ENCODE measurements around the gene USP51.
"Not testable (repeated sequence)": the region's sequence is repeated elsewhere in the genome, so short reads cannot be mapped to it uniquely, and the experiment has no call there.

Gene USP51

GRCh38 chrX:55508410-55509152, 18.9 kb upstream of the USP51 start:
- not testable (repeated sequence) for H3K27me3 ChIP-seq; H3K9me3 ChIP-seq; H3K4me3 ChIP-seq (ENCODE audit: low read depth in 1 of 2, low read length in 1 of 2); H3K36me3 ChIP-seq; H3K27ac ChIP-seq; H3K4me1 ChIP-seq (ENCODE audit: control insufficient read depth in 1 of 2, insufficient read depth in 1 of 2, low read depth in 1 of 2, low read length in 1 of 2)

GRCh38 chrX:55507699-55508098, 18.1 kb upstream of the USP51 start:
- H3K4me3 ChIP-seq (ENCODE audit: low read depth in 1 of 2, low read length in 1 of 2); H3K27me3 ChIP-seq; H3K9me3 ChIP-seq; H3K4me1 ChIP-seq (ENCODE audit: control insufficient read depth in 1 of 2, insufficient read depth in 1 of 2, low read depth in 1 of 2, low read length in 1 of 2); H3K27ac ChIP-seq; H3K36me3 ChIP-seq: not testable (repeated sequence)

GRCh38 chrX:55507010-55507409, 17.4 kb upstream of the USP51 start:
- H3K4me1 ChIP-seq (ENCODE audit: control insufficient read depth in 1 of 2, insufficient read depth in 1 of 2, low read depth in 1 of 2, low read length in 1 of 2); H3K27ac ChIP-seq; H3K36me3 ChIP-seq; H3K4me3 ChIP-seq (ENCODE audit: low read depth in 1 of 2, low read length in 1 of 2); H3K27me3 ChIP-seq; H3K9me3 ChIP-seq: not testable (repeated sequence)

GRCh38 chrX:55490974-55491373, 1.3 kb upstream of the USP51 start:
- H3K36me3 ChIP-seq, result no peaks in the 10 kb centered on the region
- no peaks in the 10 kb centered on the region for H3K9me3 ChIP-seq
- H3K4me3 ChIP-seq (ENCODE audit: low read depth in 1 of 2, low read length in 1 of 2), result no peak overlapping the region
- peaks cover 6% of the 10 kb centered on the region in 2 experiments for H3K4me1 ChIP-seq (ENCODE audit: control insufficient read depth in 1 of 2, insufficient read depth in 1 of 2, low read depth in 1 of 2, low read length in 1 of 2)
- no peaks in the 10 kb centered on the region for H3K27me3 ChIP-seq
- no peak for TF ChIP-seq CTCF (IDR thresholded peaks at IDR 0.05)
- H3K27ac ChIP-seq, result no peak overlapping the region

GRCh38 chrX:55490121-55490520, 473 bp upstream of the USP51 start:
- no peak for TF ChIP-seq CTCF (IDR thresholded peaks at IDR 0.05)
- Histone ChIP-seq H3K27me3 (no peaks in the 10 kb centered on the region), H3K4me3 (ENCODE audit: low read depth in 1 of 2, low read length in 1 of 2) (no peak overlapping the region), H3K36me3 (no peaks in the 10 kb centered on the region), H3K9me3 (no peaks in the 10 kb centered on the region), H3K4me1 (ENCODE audit: control insufficient read depth in 1 of 2, insufficient read depth in 1 of 2, low read depth in 1 of 2, low read length in 1 of 2) (peaks cover 6% of the 10 kb centered on the region in 2 experiments), H3K27ac (no peak overlapping the region)

- H3K4me1 ChIP-seq (ENCODE audit: control insufficient read depth in 1 of 2, insufficient read depth in 1 of 2, low read depth in 1 of 2, low read length in 1 of 2), result peaks cover 6% of the 10 kb centered on the region in 2 experiments
- no peak overlapping the region for H3K27ac ChIP-seq
- H3K4me3 ChIP-seq (ENCODE audit: low read depth in 1 of 2, low read length in 1 of 2), result peak overlapping the region; percentile 61 to 68
- no peaks in the 10 kb centered on the region for H3K36me3 ChIP-seq
- TF ChIP-seq CTCF (IDR thresholded peaks at IDR 0.05), result no peak
- H3K27me3 ChIP-seq, result no peaks in the 10 kb centered on the region
- no peaks in the 10 kb centered on the region for H3K9me3 ChIP-seq
These were observed 895 bp downstream of the USP51 start for GRCh38 chrX:55488593-55489313.

- peak overlapping the region; percentile 61 to 68 for H3K4me3 ChIP-seq (ENCODE audit: low read depth in 1 of 2, low read length in 1 of 2)
- H3K36me3 ChIP-seq, result no peaks in the 10 kb centered on the region
These were observed 1.5 kb downstream of the USP51 start for GRCh38 chrX:55488006-55488592.

More at GRCh38 chrX:55488006-55488592, 1.5 kb downstream of the USP51 start:
- Histone ChIP-seq H3K9me3 (no peaks in the 10 kb centered on the region), H3K27me3 (no peaks in the 10 kb centered on the region), H3K27ac (no peak overlapping the region), H3K4me1 (ENCODE audit: control insufficient read depth in 1 of 2, insufficient read depth in 1 of 2, low read depth in 1 of 2, low read length in 1 of 2) (peaks cover 6% of the 10 kb centered on the region in 2 experiments)
- no peak for TF ChIP-seq CTCF (IDR thresholded peaks at IDR 0.05)

Data from neutrophil (primary cell).